Activated CD8-positive, alpha-beta memory T cell treated with anti-CD3 and anti-CD28 coated beads, Interleukin-2, amount 50 U/mL, for 4 hours (primary cell): ENCODE measurements around the gene MAVS.

Source experiments
- DNase-seq: peaks from one replicate; pipeline ENCODE4 v3.0.0-alpha.2; 2020

MAVS gene

DNA sequence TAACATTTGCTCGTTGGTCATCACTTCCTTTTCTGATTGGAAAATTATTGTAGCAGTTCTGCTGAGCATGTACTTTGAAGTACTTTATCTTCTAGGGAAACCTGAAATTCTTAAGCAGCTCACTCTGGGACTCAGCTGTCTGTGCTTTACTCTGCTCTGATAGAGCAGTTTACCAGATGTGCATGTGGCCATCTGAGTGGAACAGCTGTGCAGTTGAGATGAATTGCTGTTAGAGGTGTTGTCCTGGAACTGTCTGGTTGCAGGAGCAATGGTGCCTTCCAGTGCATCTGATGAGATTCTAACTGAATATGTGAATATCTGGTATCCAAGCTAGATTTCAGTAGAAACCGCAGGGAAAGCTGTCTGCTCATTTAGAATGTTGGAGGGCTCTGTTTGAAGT, 69.7 kb downstream of the MAVS start:
- no peak for DNase-seq

GRCh38 chr20:3919352-3919751, 72.7 kb downstream of the MAVS start:
- DNase-seq = no peak

DNA sequence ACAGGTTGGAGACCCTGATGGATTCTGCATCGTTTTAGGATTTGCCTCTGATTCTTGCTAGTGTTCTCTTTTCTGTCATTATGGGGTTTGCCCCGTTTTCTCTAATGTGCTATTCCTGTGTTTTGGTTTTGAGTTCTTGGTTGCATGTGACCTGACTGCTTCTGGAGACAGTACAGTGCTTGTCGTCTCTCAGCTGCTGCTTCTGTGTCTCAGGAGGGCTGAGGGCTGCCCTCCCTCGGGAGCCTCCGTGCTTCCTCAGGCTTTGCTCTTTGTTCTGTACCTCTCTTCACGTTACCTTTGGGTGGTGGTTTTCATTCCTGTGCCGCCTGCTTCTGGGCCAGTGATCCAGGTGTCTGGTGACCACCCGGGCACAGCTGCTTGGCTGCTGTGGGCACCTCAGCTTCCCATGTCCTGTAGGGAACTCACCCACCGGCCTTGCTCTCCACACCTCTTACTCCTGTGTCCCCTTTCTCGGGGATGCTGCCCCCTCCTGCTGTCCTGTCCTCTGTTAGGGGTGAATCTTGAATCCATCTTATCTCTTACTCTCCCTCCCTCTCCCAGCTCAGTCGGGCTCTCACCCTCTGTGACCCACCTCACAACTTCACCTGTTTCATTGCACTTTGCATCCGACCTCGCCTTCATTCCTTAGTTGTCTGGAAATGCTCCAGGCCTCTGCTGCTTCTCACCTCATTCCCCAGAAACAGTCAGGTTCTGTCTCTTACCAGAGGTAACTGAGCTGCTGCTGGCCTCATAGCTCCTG, 75.8 kb downstream of the MAVS start:
- no peak for DNase-seq

- DNase-seq = no peak
These were observed 76.3 kb downstream of the MAVS start for GRCh38 chr20:3922983-3923339.

- DNase-seq = no peak
These were observed 77.2 kb downstream of the MAVS start for GRCh38 chr20:3923818-3924217.

GRCh38 chr20:3924304-3925112, 77.9 kb downstream of the MAVS start:
- DNase-seq = no peak

DNA sequence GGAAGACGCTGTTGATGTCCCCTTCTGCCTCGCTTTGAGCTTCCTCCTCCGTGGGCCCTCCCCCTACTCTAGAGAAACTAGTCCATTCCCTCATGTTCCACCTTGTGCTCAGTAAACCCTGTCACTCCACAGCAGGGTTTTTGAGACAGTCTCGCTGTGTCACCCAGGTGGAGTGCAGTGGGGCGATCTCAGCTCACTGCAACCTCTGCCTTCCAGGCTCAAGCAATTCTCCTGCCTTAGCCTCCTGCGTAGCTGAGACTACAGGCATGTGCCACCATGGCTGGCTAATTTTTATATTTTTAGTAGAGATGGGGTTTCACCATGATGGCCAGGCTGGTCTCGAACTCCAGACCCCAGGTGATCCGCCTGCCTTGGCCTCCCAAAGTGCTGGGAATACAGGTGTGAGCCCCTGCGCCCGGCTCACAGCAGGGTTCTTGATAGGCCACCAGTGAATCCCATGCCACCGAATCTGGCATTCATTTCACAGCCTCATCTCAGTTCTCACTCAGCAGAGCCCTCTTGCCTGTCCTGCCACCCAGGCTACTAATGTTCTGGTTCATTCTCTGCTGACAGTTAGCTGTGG, 78.6 kb downstream of the MAVS start:
- DNase-seq = no peak
